ENCODE data around the gene FBXL13. TPM values are rescaled to one million over a fixed set of nuclear protein-coding genes. Genes with fewer than 3 reads are reported as not detected.

FBXL13 gene
- total and polyA plus RNA-seq, 2 of the 8 experiments (the other 6 are each of a cell fraction or from before 2014, with no cell fraction given) = 1.2 to 2.8 TPM

DNA sequence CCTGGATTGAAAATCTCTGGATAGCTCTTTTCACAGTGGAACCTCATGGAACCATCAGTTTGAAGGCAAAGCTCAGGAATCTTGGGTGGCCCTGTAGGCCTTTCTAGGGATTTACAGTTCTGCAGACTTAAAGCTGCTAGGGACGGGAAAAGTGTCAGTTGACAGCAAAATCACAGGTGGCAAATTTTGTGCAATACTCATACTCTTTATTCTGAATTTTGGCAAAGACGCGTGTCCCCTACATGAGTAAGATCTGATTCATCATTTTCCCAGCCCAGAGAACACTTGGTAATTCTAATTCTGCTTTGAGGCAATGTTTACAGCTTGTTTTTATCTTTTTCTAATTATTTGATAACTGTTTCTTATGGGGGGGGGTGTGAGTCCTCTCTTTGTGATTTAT lies 158.2 kb downstream of the FBXL13 start (continued):
- TF ChIP-seq USF2 (IDR thresholded peaks at IDR 0.05; ENCODE audit: low read length) = no peak
- no peak for TF ChIP-seq CHD1 (IDR thresholded peaks at IDR 0.05; ENCODE audit: low read depth, low read length)
- TF ChIP-seq GABPA (IDR thresholded peaks at IDR 0.05; ENCODE audit: borderline replicate concordance, insufficient read depth, low read length) = no peak
- no peak for TF ChIP-seq BCL11A (IDR thresholded peaks at IDR 0.05; ENCODE audit: low read depth in 2 of 2, low read length in 2 of 2)
- no peak for TF ChIP-seq SP1 (IDR thresholded peaks at IDR 0.05; ENCODE audit: low read depth, low read length)
- TF ChIP-seq SIRT6 (IDR thresholded peaks at IDR 0.05; ENCODE audit: low read length) = no peak
- no peak for TF ChIP-seq RBBP5 (IDR thresholded peaks at IDR 0.05; ENCODE audit: borderline replicate concordance, low read depth, low read length)
- no peak for TF ChIP-seq TAF7 (optimal IDR thresholded peaks at IDR 0.05; ENCODE audit: borderline replicate concordance, low read depth, low read length)
- no peak for TF ChIP-seq PHF8 (conservative IDR thresholded peaks at IDR 0.05; ENCODE audit: low read depth, low read length)
- no peak for TF ChIP-seq RAD21 (IDR thresholded peaks at IDR 0.05 in 1 of 2, conservative IDR thresholded peaks at IDR 0.05 in 1 of 2; ENCODE audit: low read depth in 2 of 2, low read length in 2 of 2)

Measured in H1 (cell line).